Tongue (tissue), 3 donors: Measurements from ENCODE around the gene PHLDA2. TPM values are rescaled to one million over a fixed set of nuclear protein-coding genes. Genes with fewer than 3 reads are reported as not detected.

Experiments
- DNase-seq: peaks from one replicate; pipeline ENCODE4 v3.0.0-alpha.2; 2015
- small RNA-seq: library from RNA; depleted of rRNA; stranded (forward); fragments of <200 nt; gene quantifications from one replicate; pipeline ENCODE3, GENCODE V24; 2014; ENCODE audit warnings: low replicate concordance
- total RNA-seq: library from RNA; depleted of rRNA; stranded (reverse); fragments of >200 nt; gene quantifications from one replicate; pipeline ENCODE4 v1.2.3, GENCODE V29; 2014

PHLDA2 gene
- total RNA-seq, 1 donor from 2014 or later: 1.9 TPM

DNA sequence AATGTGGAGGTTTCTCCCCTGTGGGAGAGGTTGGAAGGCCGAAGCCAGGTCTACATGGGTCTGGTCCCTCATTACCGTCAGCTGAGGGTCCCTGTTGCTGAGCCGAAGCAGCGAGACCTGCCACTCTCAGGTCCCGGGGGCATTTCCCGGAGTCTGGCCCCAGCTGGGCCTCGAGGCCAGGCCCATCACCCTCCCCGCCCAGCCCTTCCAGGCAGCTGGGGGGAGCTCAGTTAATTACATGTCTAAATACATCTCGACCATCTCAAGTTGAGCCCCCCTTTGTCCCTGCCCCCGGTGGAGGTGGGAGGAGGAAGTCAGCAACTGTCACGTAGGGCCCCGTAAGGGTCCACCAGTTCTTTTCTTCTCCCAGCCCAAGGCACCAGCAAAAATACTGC is 47.2 kb downstream of the PHLDA2 start:
- DNase-seq: peak; percentile 80

DNA sequence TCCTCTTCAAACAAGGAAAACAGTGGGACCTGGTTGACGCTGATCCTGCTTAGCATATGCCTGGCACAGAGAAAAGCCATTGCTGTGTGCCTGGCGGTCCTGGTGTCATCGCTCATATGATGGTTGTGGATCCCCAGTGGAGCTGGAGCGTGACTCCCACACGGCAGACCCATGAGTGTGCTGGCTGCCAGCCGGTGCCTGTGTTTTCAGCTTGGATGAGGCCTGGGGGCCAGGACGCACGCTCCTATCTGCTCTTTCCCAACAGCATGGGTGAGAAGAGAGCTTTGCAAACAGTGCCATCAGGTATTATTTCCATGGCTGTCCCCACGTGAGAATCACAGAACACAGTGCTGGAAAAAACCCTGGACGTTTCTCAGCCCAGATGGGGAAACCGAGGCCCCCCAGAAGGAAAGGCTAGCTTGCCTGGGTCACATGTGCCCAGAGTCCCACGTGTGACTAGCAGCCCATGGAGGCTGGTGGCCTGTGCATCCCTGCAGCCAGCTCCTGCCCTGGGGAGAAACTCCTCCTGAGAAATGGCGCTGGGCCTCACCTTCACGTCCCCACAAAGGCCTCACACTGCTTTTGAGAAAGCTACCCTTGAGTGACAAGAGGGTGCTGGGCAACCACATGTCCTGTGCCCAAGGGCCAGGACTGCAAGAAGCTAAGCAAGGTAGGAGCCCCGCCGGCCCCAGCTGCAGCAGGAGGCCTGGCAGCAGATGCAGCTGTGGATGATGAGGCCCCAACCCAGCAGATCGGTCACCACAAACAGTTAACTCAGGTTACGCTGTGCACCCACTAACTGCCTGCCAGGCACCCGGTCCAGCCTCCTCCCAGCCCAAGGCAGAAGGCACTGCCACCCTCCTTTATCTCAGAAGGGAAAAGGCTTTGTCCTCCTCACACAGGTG is 47.9 kb downstream of the PHLDA2 start:
- peak; percentile 46 for DNase-seq

DNA sequence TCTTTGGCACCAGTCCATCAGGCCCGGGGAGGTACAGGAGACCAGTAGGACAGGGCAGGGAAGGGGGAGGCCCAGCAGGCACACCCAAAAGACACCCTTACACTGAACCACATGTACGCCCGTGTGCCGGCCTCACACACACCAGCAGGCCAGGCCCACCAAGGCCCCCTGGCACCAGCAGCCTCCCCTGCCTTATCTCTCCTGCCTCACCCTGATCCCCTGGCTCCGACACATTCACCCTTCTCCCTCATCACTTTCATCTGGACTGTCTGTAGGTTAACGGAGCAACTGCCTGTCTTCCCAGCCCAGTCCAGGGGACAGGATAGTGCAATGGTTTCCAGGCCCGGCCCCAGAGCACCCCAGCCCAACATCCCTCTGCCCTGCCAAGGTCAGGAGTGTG is 48.6 kb downstream of the PHLDA2 start:
- DNase-seq: peak; percentile 17

DNA sequence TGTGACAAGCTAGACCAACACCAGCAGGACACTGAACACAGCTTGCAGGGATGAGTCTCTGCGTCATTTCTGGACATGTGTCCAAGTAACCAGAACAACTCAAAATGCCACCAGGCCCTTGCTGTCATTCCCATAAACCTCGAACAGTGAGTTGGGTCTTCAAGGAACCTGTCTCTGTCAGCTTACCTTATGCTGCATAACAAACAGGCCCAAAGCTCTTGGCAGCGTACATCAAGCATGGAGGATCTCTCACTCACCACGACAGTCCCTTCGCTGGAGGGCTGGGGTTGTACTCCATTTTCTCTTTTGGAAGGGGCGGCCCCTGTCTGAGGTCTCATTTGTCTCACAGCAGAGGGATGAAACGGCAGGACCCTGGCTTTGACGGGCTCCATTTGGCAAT is 50.4 kb downstream of the PHLDA2 start:
- no peak for DNase-seq

Small RNA genes lying within 50 kb of the gene (small RNA-seq; reads per million reads assigned to genes)
- 24.1 reads per million, percentile 95 among the genes with 10 or more reads in this experiment for gene SNORA54

Other genes with a start within 250 kb of the PHLDA2 start
- 10.3 TPM for gene KCNQ1OT1, start 229.4 kb downstream of the PHLDA2 start, total RNA-seq
- gene CDKN1C, start 43.6 kb downstream of the PHLDA2 start, total RNA-seq: 311 TPM
- 193 TPM for gene NAP1L4, start 62.9 kb upstream of the PHLDA2 start, total RNA-seq
- 33.7 TPM for gene CARS1, start 128.0 kb upstream of the PHLDA2 start, total RNA-seq
- 21.8 TPM for gene OSBPL5, start 235.9 kb upstream of the PHLDA2 start, total RNA-seq